ENCODE measurements around the gene LRBA. TPM values are rescaled to one million over a fixed set of nuclear protein-coding genes. Genes with fewer than 3 reads are reported as not detected.

The LRBA gene
- total and polyA plus RNA-seq, 2 donors (not counting 3 experiments of a cell fraction or from before 2014, with no cell fraction given), result 18.0 to 35.1 TPM

DNA sequence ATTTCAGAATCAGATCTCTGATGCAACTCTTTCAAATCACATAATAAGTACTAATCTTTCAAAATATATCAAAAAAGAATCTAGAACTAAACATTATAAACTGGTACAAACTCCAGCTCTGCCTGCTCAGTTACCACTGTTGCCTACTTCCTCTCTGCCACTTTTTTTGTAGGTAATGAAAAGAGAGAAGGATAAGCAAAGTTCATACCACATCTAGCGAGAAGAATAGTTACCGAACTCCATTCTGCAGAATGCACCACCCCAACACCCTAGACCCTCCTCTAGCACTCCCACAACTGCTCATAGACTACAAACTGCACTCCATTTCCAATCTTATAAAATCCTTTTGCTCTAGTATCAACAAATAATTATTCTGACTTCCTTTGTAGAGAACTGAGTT is 19.7 kb upstream of the LRBA start:
- H2AFZ ChIP-seq (ENCODE audit: low read depth, low read length), result no peak overlapping the region

More for the DNA sequence above, 19.7 kb upstream of the LRBA start:
- Histone ChIP-seq H4K20me1 (replicated peaks; ENCODE audit: control insufficient read depth, extremely low read depth, insufficient read depth, low read length) (no peaks in the 10 kb centered on the region), H3K27ac (ENCODE audit: insufficient read depth, low read depth, low read length) (no peak overlapping the region), H3K4me3 (replicated peaks in 1 of 3; ENCODE audit: insufficient read depth in 1 of 3, low read depth in 1 of 3, low read length in 3 of 3) (no peak overlapping the region), H3K4me2 (ENCODE audit: insufficient read depth, low read length) (no peak overlapping the region), H3K27me3 (ENCODE audit: control insufficient read depth in 2 of 2, insufficient read depth in 2 of 2, low read length in 2 of 2) (no peaks in the 10 kb centered on the region), H3K79me2 (ENCODE audit: control insufficient read depth, insufficient read depth, low read length) (no peaks in the 10 kb centered on the region), H3K9ac (replicated peaks; ENCODE audit: extremely low read depth, insufficient read depth, low read length) (no peak overlapping the region), H3K36me3 (ENCODE audit: control insufficient read depth in 2 of 2, extremely low read depth in 1 of 2, insufficient read depth in 2 of 2, low read length in 2 of 2) (no peaks in the 10 kb centered on the region), H3K4me1 (ENCODE audit: control insufficient read depth, extremely low read depth, insufficient read depth, low read length) (peaks cover 6% of the 10 kb centered on the region), H3K9me3 (replicated peaks; ENCODE audit: control insufficient read depth, insufficient read depth, low read length) (no peaks in the 10 kb centered on the region), H3K9me1 (replicated peaks; ENCODE audit: control insufficient read depth, extremely low read depth, insufficient read depth, low read length) (no peaks in the 10 kb centered on the region)
- ChIA-PET CTCF (no interaction called here), POLR2A (no interaction called here)
- dilution Hi-C loops (cut with MboI; ENCODE audit: extremely low pct_ligation_motif_present, low sequenced_read_pairs) (no loop called here), intact Hi-C loops (cut with micrococcal nuclease) (no loop called here)
- DNase-seq (ENCODE audit: low read depth, low spot score), result no peak
- BruUV-seq (replicated peaks), result no TSS peak
- TF ChIP-seq EZH2 (IDR thresholded peaks at IDR 0.05; ENCODE audit: borderline replicate concordance, low read depth, low read length, severe bottlenecking) (no peak), JUN (IDR thresholded peaks at IDR 0.05; ENCODE audit: borderline replicate concordance, insufficient read depth, insufficient read length, low read depth) (no peak), FOS (IDR thresholded peaks at IDR 0.05; ENCODE audit: borderline replicate concordance, insufficient read depth, low read length) (no peak), POLR2AphosphoS5 (IDR thresholded peaks at IDR 0.05; ENCODE audit: insufficient read depth, low read depth, low read length) (no peak), POLR2A (IDR thresholded peaks at IDR 0.05; ENCODE audit: low read depth, low read length) (no peak), MYC (IDR thresholded peaks at IDR 0.05; ENCODE audit: low read depth, low read length) (no peak)
- TF ChIP-seq, protein P1, sequence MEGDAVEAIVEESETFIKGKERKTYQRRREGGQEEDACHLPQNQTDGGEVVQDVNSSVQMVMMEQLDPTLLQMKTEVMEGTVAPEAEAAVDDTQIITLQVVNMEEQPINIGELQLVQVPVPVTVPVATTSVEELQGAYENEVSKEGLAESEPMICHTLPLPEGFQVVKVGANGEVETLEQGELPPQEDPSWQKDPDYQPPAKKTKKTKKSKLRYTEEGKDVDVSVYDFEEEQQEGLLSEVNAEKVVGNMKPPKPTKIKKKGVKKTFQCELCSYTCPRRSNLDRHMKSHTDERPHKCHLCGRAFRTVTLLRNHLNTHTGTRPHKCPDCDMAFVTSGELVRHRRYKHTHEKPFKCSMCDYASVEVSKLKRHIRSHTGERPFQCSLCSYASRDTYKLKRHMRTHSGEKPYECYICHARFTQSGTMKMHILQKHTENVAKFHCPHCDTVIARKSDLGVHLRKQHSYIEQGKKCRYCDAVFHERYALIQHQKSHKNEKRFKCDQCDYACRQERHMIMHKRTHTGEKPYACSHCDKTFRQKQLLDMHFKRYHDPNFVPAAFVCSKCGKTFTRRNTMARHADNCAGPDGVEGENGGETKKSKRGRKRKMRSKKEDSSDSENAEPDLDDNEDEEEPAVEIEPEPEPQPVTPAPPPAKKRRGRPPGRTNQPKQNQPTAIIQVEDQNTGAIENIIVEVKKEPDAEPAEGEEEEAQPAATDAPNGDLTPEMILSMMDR (IDR thresholded peaks at IDR 0.05; ENCODE audit: extremely low read depth in 1 of 2, insufficient read depth in 1 of 2, low read depth in 1 of 2, low read length in 2 of 2), result no peak
- TF ChIP-seq, protein P2, sequence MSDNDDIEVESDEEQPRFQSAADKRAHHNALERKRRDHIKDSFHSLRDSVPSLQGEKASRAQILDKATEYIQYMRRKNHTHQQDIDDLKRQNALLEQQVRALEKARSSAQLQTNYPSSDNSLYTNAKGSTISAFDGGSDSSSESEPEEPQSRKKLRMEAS (IDR thresholded peaks at IDR 0.05; ENCODE audit: insufficient read depth, insufficient read length), result no peak
- FAIRE-seq, result no peak
